GM21423 (cell line): ENCODE data around the gene TOMM20.
A peak's percentile ranks its signal among the peaks of the same experiment; 100 is the strongest.
"Not testable (repeated sequence)": the region's sequence is repeated elsewhere in the genome, so short reads cannot be mapped to it uniquely, and the experiment has no call there.

Source experiments
- ATAC-seq: cut with Tn5 transposase; IDR thresholded peaks from one replicate; pipeline ENCODE4 v1.9.1; 2021; ENCODE audit warnings: mild to moderate bottlenecking, moderate library complexity; ENCODE audit not compliant: unreplicated experiment

TOMM20 gene

DNA sequence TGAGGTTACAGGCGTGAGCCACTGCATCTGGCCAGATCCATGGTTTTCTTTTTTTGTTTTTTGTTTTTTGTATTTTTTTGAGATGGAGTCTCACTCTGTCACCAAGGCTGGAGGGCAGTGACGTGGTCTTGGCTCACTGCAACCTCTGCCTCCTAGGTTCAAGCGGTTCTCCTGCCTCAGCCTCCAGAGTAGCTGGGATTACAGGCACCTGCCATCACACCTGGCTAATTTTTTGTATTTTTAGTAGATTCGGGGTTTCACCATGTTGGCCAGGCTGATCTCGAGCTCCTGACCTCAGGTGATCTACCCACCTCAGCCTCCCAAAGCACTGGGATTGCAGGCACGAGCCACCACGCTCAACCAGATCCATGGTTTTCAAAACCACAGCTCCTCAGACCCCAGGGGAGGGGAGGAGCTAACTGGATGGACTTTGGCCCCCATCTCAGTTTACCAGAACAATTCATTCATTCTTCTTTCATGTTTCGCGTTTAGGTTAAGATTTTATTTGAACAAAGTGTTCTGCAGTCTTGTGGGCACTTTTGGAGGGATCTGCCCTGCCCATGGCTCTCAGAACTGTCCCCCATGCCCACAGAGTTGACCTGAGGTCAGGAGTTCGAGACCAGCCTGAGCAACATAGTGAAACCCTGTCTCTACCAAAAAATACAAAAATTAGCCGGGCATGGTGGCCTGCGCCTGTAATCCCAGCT lies 43.1 kb downstream of the TOMM20 start:
- ATAC-seq: not testable (repeated sequence)

- ATAC-seq: not testable (repeated sequence)
Measured at GRCh38 chr1:235080788-235081187, 47.8 kb downstream of the TOMM20 start.

DNA sequence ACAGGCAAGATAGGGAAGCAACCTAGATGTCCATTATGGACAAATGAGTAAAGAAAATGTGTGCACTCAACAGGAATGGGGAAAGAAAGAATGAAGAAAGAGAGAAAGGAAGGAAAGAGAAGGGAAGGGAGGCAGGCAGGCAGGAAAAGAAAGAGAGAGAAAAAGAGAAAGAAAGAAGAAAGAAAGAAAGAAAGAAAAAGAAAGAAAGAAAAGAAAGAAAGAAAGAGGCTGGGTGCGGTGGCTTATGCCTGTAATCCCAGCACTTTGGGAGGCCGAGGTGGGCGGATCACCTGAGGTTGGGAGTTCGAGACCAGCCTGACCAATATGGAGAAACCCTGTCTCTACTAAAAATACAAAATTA lies 48.4 kb downstream of the TOMM20 start:
- not testable (repeated sequence) for ATAC-seq

- ATAC-seq: no peak
Measured at GRCh38 chr1:235079443-235080296, 49.0 kb downstream of the TOMM20 start.

DNA sequence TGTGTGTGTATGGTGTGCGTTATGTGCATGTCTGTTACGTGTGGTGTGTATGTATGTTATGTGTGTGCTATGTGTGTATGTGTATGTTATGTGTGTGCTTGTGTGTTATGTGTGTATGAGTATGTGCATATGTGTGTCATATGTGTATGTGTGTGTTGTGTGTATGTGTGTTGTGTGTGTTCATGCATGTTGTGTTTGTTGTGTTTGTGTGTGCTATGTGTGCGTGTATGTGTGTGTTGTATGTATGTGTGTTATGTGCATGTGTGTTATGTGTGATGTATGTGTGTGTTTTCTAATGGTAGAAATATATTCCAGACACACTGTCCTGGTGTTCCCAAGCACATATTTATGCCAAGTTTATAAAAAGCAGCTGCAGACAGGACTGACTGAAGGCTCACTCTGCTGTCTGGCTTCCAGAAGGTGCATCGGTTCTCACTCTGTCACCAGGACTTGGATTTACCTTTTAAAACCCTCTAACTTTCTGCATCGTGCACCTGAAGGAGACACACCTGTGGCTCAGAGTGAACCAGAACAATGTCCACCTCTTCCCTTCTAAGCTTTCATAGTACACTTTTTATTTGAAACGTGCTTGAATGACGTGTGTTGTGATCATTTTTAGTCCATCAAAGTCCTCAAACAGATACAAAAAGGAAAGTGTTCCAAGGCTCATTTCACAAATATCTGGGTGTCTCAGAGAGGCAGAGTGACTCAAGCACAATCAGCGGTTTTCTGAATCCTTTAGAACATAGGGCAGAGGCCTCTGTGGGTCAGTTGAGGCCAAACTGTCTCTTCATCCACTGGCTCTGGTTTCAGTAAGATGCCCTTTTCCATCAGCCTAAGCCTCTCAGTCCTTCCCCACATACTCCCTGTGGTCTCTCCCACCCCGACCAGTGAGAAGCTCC lies 49.9 kb downstream of the TOMM20 start:
- ATAC-seq: no peak

DNA sequence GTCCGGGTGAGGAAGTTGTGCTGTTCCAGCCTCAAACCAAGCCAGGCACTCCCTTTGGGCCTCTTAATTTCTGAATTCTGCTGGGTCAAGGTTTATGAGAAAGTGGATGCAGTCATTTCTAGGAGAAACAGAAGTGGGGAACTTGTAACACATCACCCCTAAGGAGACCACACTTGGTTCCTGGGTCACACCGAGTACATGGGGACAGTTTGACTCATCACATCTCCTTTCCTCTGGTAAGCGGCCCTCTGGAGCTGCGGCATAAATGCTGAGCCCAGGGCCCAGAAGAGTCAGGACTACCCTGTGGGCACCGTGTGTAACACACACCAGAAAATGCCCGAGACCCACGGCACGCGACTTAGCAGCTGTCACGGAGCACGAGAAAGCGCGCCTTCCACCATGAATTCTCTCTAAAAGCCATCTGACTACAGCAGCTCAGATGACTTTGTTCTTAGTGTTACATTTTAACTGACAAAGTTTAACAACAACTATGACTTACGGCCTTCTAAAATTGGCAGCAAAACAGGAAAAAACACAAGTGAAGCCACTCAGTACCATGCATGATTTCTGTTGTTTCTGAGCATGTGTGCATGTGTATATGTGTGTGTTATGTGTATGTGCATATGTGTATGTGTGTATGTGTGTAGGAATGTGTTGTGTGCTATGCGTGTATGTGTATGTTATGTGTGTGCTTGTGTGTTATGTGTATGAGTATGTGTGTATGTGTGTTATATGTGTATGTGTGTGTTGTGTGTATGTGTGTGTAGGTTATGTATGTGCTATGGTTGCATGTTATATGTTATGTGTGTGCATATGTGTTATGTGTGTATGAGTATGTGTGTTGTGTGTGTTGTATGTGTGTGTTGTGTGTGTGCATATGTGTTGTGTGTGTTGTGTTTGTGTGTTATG lies 50.8 kb downstream of the TOMM20 start:
- ATAC-seq: peak; percentile 31

DNA sequence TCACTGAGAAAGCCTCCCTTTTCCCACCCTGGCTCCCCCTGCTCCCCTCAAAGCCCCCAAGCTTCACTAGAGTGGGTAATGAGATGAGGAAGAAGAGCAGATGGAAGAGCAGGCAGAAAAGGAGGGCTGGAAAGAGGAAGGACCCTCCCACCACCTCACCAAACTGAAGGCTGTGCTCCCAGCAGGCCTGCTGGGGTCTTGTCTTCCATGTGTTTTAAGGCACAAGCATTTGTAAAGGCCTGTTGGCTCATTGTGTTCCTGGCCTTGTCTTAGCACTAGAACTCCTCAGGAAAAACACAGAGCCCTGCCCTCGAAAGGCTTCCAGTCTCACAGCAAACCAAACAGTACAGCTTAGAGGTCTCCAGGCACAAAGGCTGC lies 51.5 kb downstream of the TOMM20 start:
- no peak for ATAC-seq

GRCh38 chr1:235076504-235077162 lies 52.0 kb downstream of the TOMM20 start:
- ATAC-seq: no peak

DNA sequence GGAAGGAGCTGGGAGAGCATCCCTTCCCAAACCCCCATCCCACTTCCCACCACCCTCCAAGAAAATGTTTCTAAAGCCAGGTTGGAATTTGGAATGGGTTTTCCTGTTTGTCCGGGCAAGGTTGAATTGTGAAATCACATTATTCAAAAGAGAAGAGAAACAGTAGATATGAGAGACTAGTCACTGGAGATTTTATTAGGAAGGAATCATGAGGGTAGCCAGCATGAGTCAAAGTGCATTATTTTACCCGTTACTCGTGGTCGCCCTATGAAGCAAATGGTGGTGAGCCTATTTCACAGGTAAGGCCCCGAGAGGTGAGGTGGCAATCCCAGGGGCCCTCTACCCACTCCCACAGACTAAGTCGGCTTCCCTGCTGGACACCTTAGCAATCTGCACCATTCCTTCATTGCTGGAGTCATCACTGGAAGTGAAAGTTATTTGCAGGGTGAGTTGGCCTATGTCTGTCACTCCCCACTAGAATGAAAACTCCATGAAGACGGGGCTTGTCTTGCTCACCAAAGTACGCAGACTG lies 52.8 kb downstream of the TOMM20 start:
- no peak for ATAC-seq

DNA sequence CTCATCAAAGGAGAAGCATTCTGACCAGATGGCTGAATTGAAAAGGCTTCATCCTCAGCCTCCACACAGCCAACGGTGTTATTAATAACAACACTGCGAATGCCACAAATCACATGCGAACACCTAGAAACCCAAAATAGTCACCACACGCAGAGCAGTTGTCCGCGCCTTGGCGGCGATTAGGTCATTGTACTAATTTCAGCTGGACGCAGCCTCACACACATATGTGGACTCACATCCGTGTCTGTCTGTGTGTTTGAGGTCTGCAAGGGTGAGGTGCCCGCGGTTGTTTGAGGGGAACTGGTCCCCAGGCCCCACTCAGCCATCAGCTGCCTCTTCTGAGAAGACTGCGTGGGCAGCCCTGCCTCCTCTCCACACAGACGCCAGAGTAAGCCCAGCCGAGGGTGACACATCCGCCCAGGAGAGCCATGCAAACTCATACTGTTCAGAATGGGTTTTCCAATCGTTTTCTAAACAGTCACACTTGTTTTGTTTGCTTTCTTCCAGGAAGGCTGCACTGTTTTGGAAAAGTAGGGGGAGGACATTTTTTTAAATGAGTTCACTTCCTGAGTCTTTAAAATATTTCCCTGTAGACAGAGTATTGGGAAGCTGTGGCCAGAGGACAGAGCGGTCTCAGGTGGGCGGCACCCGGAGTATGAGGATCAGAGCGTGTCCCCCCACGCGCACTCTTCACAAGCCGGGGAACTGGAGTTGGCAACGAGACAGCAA lies 53.4 kb downstream of the TOMM20 start:
- peak; percentile 67 for ATAC-seq

GRCh38 chr1:235074523-235075047 lies 54.1 kb downstream of the TOMM20 start:
- ATAC-seq: peak; percentile 24

- ATAC-seq: no peak
Measured at GRCh38 chr1:235073968-235074522, 54.6 kb downstream of the TOMM20 start.

- no peak for ATAC-seq
Measured at GRCh38 chr1:235073331-235073967, 55.2 kb downstream of the TOMM20 start.

GRCh38 chr1:235072577-235072976 lies 56.1 kb downstream of the TOMM20 start:
- ATAC-seq: not testable (repeated sequence)

DNA sequence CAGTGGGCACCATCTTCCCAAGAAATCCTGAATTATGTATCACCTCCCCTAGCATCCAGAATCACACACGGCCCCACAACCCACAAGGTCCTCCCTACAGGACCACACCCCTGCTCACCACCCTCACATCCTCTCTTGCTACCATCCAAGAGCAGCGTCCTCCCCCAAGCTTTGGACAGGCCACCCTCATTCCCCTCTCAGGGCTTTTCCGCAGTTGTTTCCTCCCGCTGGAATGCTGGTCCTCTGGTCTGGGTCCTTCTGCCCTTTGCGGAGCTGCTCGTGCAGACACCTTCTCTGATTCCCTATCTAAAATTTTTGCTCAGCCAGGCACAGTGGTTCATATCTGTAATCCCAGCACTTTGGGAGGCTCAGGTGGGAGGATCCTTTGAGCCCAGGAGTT lies 56.5 kb downstream of the TOMM20 start:
- ATAC-seq: no peak

- no peak for ATAC-seq
Measured at GRCh38 chr1:235070819-235071218, 57.8 kb downstream of the TOMM20 start.
